Nephron (organoid): Measurements from ENCODE around the gene INAVA.

Source experiments
- H3K27ac Mint-ChIP-seq, 3 experiments: 2 replicates each; pipeline ENCODE4 v1.8.0; 2020; ENCODE audit warnings: mixed read lengths in 3 of 3, mild to moderate bottlenecking in 2 of 3, moderate library complexity in 1 of 3
- H3K27me3 Mint-ChIP-seq: 2 replicates; pipeline ENCODE4 v1.8.0; 2021; ENCODE audit warnings: low read depth, mild to moderate bottlenecking, moderate library complexity, mixed read lengths
- H3K36me3 Mint-ChIP-seq: 2 replicates; pipeline ENCODE4 v1.8.0; 2020; ENCODE audit warnings: low read depth, mixed read lengths
- H3K4me1 Mint-ChIP-seq: 2 replicates; pipeline ENCODE4 v1.8.0; 2020; ENCODE audit warnings: mixed read lengths
- H3K4me3 Mint-ChIP-seq, 3 experiments: 2 replicates each; pipeline ENCODE4 v1.8.0; 2020; ENCODE audit warnings: mild to moderate bottlenecking in 3 of 3, mixed read lengths in 3 of 3, moderate library complexity in 2 of 3
- H3K9me3 Mint-ChIP-seq: 2 replicates; pipeline ENCODE4 v1.8.0; 2020; ENCODE audit warnings: mixed read lengths
- CTCF ChIP-seq, 3 experiments: fragments of 200-600 bp; sonication (generic); IDR thresholded peaks; one replicate each; pipeline ENCODE4 v1.5.0; 2021; ENCODE audit warnings: antibody characterized with exemption in 3 of 3; ENCODE audit not compliant: unreplicated experiment in 3 of 3

Gene INAVA

GRCh38 chr1:200903793-200904192 lies 9.1 kb downstream of the INAVA start:
- H3K9me3 Mint-ChIP-seq: no peaks in the 10 kb centered on the region
- no peaks in the 10 kb centered on the region for H3K27me3 Mint-ChIP-seq
- no peak overlapping the region for H3K4me3 Mint-ChIP-seq
- peaks cover 63% of the 10 kb centered on the region for H3K36me3 Mint-ChIP-seq
- H3K4me1 Mint-ChIP-seq: peaks cover 10% of the 10 kb centered on the region
- TF ChIP-seq CTCF (IDR thresholded peaks at IDR 0.05; ENCODE audit: unreplicated experiment in 3 of 3): no peak
- no peak overlapping the region for H3K27ac Mint-ChIP-seq

DNA sequence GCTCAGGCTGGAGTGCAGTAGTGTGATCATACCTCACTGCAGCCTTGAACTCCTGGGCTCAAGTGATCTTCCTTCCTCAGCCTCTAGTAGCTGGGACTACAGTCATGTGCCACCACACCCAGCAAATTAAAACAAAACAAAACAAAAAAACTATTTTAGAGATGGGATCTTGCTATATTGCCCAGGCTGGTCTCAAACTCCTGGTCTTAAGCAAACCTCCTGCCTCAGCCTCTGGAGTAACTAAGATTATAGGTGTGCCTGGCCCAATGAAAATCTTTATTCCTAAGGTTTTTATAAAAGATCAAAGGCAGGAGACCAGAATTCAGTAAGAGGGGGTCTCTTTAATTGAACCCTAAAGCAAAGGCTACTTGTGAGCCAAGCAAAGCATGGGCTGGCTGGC lies 10.1 kb downstream of the INAVA start:
- Mint-ChIP-seq H3K9me3 (no peaks in the 10 kb centered on the region), H3K36me3 (peaks cover 57% of the 10 kb centered on the region), H3K4me3 (no peak overlapping the region), H3K4me1 (peaks cover 8% of the 10 kb centered on the region), H3K27me3 (no peaks in the 10 kb centered on the region), H3K27ac (no peak overlapping the region)
- no peak for TF ChIP-seq CTCF (IDR thresholded peaks at IDR 0.05; ENCODE audit: unreplicated experiment in 3 of 3)

DNA sequence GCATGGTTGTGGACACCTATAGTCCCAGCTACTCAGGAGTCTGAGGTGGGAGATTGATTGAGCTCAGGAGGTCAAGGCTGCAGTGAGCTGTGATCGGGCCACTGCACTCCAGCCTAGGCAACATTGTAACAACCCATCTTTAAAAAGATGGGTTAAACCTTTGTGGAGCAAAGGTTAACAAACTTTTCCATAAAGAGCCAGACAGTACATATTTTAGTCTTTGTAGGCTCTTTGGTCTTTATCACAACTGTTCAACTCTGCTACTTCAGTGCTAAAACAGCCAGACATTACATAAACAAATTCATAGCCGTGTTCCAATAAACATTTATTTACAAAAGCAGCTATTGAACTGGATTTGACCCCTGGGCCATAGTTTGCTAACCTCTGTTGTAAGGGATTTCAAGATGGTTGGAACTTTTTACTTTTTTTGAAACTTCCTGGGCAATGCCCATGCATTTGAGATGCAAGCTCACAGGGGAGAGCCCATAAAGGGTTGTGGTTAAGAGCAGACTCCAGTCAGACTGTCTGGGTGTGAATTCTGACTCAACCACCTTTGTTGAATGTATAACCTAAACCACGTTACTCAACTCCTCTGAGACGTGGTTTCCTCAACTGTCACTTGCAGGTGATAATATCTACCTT lies 10.8 kb downstream of the INAVA start:
- no peak for TF ChIP-seq CTCF (IDR thresholded peaks at IDR 0.05; ENCODE audit: unreplicated experiment in 3 of 3)
- Mint-ChIP-seq H3K9me3 (no peaks in the 10 kb centered on the region), H3K36me3 (peaks cover 63% of the 10 kb centered on the region), H3K4me3 (no peak overlapping the region), H3K4me1 (peaks cover 8% of the 10 kb centered on the region), H3K27me3 (no peaks in the 10 kb centered on the region), H3K27ac (no peak overlapping the region)

GRCh38 chr1:200906491-200906890 lies 11.8 kb downstream of the INAVA start:
- H3K4me3 Mint-ChIP-seq: no peak overlapping the region
- peaks cover 8% of the 10 kb centered on the region for H3K4me1 Mint-ChIP-seq
- no peak overlapping the region for H3K27ac Mint-ChIP-seq
- no peaks in the 10 kb centered on the region for H3K9me3 Mint-ChIP-seq
- no peak for TF ChIP-seq CTCF (IDR thresholded peaks at IDR 0.05; ENCODE audit: unreplicated experiment in 3 of 3)
- peaks cover 2% of the 10 kb centered on the region for H3K27me3 Mint-ChIP-seq
- peaks cover 64% of the 10 kb centered on the region for H3K36me3 Mint-ChIP-seq

GRCh38 chr1:200907611-200908097 lies 13.0 kb downstream of the INAVA start:
- Mint-ChIP-seq H3K4me1 (peaks cover 4% of the 10 kb centered on the region), H3K27ac (peak overlapping the region in 1 of 3 experiments; percentile 94), H3K36me3 (peaks cover 58% of the 10 kb centered on the region), H3K9me3 (no peaks in the 10 kb centered on the region), H3K27me3 (peaks cover 3% of the 10 kb centered on the region), H3K4me3 (no peak overlapping the region)
- TF ChIP-seq CTCF (IDR thresholded peaks at IDR 0.05; ENCODE audit: unreplicated experiment in 3 of 3): no peak
